Fibroblast of peridontal ligament (primary cell): ENCODE measurements around the gene USP22.

Experiments
- DNase-seq: peaks from one replicate; pipeline ENCODE4 v3.0.0-alpha.2; 2010; ENCODE audit errors: extremely low read depth

USP22 gene

DNA sequence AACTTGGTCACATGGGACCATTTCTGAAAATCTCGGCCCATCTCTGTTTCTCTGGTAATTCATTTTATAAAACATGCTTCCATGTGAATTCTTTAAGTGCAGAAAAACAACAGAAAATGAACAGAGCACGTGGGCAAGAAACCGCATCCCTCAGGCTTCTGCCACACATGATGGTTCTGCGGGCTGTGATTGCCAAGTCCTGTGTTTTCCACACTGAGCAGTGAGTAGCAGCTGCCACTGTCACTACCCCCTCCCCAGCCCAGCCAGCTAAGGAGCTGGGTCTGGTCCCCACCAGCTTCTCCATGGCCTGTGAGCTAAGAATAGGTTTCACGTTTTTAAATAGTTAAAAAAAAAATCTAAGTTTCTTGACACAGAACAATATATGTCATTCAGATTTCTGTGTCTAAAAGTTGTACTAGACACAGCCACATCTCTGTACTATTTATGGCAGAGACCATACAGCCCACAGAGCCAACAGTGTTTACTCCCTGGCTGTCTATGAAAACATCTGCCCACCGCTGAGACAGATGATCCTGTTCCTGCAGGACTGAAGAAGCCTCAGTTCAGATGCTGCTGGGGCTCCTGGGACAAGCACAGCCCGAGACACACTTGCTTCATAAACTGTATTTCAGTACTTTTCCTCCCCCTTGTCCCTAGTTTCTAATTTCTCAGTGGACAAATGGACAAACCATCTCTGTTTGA lies 41.5 kb downstream of the USP22 start:
- DNase-seq = peak; percentile 30

DNA sequence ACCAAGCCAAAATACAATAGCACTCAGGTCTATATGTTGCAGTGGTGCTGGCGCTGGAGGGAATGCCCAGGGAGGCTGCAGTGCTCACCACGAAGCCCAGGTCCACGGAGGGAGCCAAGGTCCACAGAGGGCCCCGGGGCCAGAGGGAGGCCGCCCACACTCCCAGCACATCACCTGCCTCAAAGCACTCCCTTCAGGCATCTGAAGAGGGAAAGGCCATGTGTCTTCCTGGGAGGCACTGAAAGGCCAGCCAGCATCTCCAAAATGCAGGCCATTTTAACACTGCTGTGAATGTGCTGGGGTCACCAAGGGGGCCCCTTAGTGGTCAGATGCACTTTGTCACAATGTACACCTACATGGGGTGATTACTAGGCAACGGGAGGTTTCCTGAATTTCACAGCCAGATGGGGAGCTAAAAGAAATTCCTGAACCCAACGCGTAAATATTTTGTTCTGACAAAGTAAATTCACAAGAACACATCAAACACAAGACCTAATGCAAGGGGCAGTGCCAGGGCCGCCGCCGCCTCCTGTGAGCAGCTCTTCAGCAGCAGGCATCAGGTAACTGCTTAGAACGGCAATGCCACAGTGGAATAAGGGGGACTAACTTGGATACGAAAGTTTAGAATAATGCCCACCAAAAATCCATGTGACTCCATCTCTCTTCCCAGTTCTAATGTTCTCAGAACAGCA lies 42.8 kb downstream of the USP22 start:
- no peak for DNase-seq

DNA sequence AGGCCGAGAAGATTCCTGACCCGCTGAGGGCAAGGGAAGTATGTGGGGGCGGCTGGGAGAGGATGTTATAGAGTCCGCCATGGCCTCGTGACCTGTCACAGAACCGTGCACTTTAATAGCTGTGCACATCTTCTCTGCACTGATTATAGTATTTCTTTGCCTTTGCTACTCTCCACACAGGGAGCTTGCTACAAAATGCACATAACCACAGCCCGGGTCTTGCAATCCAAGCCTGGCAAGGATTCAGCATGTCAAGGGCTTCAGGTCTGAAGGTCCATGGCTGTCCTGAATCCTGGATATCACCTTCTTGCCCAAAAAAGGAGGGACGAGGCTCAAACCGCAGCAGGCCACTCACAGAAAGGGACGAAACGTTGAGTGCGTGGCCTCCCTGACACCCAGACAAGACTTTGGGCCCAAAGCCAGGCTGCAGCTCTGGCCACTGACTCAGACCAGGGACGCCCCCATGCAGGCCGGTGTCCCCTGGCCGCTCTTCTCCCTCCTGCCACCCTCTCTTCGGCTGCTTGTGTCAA lies 43.7 kb downstream of the USP22 start:
- peak; percentile 34 for DNase-seq

DNA sequence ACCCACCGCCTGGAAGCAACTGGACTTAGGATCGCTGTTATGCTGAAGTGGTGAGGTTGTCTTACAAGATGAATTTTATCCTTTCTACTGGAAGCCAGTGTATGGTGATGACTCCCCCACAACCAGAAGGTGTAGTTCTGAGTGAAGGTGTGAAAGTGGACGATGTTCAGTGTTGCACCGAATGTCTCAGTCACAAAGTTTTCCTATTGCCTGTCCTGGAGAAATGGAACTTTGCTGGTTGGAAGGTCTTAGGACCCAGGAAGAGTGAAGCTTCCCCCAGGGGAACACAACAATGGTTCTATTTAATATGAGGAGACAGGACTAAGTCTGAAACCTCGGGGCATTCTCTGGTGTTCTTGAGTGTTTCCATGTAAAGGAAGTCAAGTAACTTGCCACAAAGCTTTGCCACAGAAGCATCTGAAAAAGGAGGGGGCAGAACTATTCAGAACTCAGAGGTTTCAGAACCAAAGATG lies 44.2 kb downstream of the USP22 start:
- DNase-seq = peak; percentile 19

DNA sequence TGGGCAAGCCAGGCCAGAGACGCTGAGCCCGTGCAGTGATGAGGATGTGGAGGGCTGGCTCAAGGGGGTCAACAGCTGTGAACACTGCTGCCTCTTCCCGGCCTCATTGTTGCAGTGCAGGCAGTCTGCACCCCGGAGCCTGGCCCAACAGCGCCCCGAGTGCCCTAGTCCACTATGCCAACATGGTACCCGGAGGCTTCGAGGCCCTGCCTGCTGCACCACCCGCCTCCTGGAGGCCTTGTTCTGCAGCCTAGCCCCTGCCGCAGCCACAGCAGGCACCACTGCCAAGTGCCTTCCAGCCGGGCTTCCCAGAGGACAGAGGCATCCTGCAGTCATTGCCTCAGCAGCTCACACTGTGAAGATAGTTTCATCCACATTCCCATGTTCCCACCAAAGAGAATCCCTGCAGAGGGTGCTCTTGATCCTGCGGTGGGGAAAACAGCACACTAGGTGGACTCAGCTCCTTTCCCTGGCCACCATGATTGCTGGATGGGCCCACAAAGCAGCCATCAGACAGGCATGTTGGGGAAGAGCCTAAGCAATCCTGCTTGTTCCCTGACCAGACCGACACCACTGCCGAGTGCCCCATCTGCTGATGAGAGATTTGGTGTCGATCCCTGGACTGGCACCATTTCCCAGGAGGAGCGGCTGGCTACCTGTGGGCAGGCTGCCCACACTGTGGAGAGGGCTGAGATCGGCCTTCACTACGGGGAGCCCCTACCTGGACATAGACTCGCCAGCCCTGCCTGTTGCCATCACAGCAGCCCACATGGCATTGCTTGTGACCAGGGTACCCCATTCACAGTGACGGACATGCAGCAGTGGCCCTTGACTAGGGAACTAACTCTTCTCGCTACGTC lies 44.9 kb downstream of the USP22 start:
- no peak for DNase-seq

DNA sequence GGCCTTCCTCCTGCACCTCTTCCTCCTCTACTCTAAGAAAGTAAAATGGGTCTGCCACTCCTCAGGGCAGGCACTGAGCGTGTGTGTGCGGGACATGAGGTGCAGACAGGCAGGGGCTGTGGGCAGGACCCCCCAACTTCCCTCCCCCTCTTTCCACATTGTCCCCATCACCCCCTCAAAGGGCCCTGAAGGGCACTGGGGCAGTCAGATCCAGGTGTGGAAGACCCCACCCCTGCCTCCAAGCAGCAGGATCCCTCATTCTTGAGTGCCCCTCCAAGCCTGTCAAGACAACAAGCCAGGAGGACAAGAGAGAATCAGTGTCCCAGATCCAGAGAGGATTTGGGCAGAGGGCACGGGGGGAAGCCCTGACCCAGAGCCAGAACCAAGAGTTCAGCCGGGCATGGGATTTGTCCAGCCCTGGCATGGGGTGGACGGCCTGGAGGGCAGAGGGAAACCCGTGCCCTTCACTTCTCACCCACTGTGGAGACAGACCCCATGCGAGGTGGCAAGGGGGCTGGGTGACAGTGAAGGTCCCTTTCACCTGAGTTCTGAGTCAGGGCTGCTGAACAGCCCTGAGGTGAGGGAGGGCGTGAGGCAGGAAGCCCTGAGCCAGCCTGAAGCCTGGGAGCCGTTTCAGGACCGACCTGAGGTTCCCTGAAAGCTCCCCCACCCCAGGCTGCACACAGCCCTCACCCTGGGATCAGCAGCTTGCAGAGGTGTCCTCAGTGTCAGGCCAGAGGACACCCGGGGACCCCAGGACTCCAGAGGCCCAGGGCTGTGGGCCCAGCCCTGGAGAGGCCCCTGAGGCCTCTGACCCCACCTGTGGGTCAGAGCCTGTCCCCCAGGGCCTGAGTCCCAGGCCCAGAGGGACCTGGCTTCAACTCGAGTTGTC lies 45.8 kb downstream of the USP22 start:
- DNase-seq = no peak

DNA sequence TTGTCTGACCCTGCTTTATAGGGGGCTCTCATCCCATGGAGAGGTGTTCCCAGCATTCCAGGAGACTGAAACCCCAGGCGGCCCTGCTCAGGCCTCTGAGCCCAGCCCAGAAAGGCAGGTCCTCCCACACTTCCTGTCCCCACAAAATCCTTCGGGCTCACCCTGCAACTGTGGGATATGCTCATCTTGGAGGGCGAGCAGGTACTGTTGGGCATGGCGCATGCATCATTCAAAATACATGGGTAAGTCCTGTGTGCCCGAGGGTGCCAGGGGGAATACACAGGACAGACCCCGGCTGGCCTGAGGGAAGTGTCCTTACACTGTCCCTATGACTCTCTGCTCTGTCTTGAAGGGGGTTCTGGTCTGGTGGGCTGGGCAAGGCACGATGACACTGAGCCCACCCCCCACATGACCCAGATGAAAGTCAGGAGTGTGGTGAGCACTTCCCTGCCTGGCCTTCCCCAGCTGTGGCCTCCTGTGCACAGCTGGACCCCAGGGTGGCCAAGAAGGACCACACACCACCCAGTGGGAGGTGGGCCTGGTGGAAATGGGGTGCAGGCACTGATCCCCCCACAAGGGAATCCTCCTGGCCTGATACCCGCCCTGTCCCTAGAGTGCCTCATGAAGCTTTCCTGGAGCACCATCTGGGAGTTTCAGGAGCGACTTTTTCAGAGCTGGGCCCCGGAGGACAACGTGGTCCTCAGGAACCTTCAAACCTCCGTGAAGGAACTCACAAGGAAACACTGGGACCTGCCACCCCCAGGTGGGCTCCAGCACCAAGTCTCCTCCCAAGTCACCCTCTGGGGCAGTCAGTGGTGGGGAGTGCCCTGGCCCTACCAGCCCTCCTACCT lies 46.7 kb downstream of the USP22 start:
- no peak for DNase-seq

DNA sequence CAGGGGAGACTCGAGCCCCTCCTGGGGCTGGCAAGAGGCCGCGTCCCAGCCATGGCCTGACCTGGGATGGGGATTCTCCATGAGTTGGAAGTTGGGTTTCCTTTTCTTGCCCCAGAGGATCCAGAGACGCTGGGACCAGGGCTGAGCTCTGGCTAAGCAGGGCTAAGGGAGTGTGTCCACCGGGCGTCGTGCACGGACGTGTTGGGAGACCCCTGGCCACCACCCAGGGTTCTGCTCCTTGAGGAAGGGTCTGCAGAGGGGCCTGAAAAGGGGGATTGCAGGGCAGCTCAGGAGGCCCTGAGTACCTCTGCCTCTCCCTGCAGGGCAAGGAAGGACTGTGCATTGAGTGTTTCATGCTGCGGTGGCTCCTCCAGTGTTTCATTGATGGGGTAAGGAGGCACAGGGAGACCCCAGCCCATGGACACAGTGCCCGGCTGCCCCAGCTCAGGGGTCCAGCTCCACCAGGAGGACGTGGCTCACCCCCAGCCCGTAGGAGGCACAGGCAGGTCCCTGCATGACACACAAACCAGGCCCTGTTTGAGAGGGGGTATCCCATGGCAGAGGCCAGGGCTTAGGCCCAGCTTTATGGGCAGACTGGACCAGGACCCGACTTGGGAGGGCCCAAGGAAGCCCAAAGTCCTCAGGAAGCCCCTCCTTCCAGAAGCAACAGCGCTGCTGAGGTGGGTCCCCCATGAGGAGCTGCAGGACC lies 47.5 kb downstream of the USP22 start:
- DNase-seq = no peak

DNA sequence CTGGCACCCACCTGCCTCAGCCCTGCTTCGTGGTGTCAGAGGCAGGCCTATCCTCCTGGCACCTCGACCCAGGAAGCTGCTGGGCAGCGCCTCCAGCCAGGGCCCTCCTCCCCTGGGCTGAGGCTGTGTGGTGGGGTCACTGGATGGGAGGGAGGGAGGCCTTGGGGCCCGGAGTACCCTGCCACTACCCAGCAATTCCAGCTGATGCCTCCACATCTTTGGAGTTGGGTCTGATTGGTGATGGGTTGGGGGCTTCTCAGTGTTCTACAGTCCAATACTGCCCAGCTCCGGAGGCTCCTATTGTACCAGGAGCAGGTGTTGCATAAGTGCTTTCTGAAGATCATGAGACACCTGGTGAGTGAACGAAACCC lies 48.0 kb downstream of the USP22 start:
- DNase-seq = no peak

DNA sequence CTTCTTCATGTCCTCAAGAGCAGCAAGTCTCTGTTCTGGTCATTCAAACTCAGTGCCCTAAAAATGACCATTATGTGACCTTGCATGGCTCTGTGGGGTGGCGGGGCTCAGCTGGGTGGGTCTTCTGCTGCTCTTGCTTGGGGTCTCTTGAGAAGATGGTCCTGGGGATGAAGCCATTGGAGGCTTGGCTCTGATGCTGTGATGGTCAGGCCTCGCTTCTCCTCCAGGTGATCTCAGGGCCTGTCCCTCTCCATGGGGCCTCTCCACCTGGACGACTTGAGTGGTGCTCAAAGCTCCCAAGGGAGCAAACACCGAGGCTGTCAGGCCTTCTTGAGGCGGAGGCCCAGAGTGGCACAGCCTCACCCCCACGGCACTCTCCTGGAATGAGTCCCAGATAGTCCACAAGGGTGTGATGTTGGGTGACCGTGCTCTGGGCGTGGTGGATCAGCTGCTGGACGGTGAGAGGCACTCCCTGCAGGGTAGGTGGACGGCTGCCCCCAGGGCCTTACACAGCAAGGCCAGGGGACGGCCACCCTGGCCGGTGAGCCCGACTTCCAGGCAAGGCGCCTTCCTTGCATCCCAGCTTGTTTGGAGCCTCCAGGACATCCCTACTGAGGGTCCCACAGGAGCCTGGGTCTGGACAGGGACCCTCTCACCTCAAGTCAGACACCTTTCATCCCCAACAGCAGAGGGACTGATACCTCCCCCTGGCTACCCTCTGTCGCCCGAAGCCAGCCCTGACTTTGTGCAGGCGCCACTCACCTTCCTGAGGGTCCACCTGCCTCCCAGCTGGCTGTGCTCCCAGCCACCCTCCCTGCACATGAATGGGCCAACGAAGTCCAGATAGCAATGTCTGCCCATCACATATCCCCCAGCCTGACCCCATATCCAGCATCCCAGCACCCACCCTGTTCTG lies 48.7 kb downstream of the USP22 start:
- no peak for DNase-seq

DNA sequence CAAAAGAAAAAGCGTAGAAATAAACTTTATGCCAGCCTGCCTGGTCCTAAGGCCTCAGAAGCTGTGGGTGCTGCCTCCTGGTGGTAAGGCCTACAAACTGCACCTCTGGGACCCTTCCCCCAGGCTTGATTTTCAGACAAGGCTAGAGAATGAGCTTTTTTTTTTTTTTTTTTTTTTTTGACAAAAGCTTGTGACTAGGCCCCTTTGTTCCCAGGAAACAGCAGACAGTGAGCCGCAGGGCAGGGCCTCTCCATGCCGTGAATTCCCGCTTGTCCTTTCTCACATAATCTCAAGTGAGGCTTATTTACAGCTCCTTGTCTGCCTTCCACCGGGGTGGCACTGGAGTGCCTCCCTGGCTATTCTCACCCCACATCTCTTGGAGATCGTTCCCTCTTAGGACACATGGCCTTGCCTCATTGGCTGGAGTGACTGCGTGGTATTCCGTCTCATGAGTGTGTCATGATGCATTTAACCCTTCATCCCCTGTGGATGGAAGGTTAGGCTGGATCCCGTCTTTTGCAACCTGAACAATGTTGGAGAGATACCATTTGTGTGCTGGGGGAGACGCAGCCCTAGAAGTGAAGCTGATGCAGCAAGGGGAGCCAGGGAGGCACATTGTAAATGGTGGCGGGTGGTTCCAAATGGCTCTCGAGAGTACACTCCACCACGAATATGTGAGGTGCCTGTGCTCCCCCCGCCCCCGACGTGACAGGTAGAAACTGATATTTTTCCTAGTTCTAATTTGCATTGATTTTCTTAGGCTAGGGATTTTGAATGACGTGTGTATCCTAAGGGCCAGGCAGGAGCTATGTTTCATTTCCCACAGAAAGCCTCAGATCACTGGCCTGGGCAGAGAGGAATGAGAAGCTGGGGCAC lies 49.6 kb downstream of the USP22 start:
- peak; percentile 85 for DNase-seq

DNA sequence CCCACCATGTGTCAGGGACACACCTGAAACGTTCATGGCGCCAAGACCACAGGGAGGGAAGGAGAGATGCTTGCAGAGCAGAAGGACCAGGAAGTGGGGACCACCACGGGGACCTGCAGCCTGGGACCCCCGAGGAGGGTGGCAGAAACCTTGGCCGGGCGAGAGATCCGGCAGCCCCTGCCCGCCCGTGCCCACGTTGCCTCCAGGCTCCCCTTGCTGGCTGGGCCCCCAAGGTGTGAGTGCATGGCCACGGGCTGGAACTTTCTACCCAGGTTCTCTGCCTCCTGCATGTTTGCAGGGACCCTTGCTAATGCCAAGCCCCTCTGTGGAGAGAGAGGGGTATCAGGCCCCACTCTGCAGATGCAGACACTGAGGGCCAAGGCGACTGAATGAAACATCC lies 50.4 kb downstream of the USP22 start:
- DNase-seq = no peak

DNA sequence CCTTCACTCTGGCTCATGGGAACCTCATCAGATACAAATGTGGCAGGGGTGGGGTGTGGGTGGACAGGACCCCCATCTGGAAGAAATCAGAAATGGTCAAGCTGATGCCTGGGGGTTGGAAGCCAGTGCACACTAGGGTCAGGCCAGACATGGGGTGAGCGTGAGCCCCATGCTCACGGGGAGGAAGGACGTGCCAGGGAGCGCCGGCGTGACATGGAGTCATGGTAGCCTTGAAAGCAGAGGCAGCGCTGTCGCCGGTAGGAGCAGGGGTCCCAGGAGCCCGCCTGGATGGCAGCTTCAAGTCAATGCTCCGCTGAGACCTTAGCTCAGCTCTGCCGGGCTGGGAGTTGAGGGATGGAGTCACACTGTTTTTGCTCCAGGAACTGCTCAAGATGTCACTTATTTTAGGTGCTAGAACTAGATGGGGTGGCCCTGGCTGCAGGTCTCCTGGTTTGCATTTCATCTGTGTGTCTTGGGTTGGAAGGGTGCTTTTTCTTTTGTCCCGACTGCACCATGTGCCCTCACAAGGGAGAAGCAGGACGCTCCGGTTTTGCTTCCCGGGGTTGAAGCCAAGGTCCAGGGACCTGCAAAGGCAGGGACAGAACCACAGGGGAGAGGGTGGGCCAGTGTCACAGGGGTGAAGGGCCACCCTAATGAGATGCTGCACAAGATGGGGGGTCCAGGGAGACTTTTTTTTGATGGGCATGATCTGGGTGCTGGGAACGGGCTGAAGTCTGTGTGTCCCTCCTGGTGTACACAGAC lies 51.4 kb downstream of the USP22 start:
- DNase-seq = no peak

DNA sequence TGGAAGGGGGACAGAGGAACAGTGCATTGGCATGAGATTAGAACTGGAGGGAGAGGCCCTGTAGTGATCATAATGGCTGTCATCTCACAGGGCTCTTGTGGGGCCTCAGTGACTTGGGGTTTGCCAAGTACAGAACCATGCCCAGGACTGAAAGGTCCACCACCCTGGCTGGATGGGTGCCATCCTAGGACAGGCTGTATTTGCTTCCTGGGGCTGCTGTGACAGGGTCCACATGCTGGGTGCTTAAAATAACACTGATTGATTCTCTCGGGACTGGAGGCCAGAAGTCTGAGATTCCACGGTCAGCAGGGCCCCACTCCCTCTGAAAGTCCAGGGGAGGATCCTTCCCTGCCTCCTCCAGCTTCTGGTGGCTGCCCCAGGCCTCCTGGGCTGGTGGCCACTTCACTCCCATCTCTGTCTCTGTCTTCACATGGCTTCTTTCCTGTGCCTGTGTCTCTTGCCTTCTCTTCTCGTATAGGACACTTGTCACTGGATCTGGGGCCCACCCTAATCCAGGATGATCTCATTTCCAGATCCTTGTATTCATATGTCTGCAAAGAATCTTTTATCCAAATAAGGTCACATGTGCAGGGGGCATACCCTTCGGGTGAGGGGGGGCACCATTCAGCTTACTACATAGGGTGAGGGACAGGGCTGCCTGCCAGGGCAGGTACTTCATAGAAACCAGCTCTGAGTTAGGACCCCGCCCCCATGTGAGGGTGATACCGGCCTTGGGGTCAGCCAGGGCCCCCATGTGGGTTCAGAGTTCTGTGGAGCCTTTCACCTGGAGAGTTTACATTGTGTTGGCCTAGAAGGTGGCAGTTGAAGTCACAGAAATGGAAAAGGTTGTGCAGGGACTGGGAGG lies 52.6 kb downstream of the USP22 start:
- no peak for DNase-seq

DNA sequence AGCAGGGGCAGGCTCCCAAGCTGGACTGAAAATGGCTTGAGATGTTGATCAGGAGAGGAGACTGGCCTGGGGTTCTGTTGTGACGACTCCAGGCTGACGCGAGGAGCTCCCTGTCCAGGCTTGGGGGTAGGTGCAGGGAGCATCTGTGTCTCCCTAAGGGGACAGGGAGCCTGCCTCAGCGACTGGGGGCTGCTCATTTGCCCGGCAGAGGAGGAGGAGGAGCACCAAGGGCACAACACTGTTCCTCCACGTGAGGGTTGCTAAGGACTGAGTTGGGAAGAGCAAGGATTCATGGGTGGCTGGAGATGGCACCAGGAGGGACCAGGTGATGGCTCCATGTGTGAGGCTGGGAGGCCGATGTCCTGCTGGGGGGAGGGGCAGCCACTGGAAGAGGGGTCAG lies 53.3 kb downstream of the USP22 start:
- DNase-seq = no peak

DNA sequence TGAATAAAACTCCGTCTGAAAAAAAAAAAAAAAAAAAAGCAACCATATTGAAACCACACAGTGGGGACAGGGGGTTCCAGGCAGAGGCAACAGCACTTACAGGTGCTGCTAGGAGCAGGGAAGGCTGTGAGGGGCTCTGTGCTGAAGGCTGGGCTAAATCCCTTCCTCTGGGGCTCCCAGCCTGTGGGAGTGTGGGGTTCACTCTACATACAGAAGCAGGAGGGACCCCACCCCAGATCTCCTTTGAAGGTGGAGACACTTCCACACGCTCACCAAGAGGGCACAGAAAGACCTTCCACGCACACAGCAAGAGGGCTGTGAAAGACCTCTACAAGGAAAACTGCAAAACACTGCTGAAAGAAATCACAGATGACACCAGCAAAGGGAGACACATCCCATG lies 53.9 kb downstream of the USP22 start:
- no peak for DNase-seq
